DOHH2 (cell line): ENCODE data around the gene PGAP3.

Experiments used
- H3F3A ChIP-seq: fragments of 200-600 bp; sonication (generic), shearing (Covaris generic); 2 replicates; pipeline ENCODE4 v1.6.0; 2016; ENCODE audit warnings: antibody characterized with exemption, mild to moderate bottlenecking; ENCODE audit not compliant: control insufficient read depth, insufficient read depth
- H3K27ac ChIP-seq: fragments of 200-600 bp; sonication (generic); 2 replicates; pipeline ENCODE4 v1.5.1; 2014; ENCODE audit warnings: low read depth, mild to moderate bottlenecking, low read length, moderate library complexity
- H3K27me3 ChIP-seq: fragments of 200-600 bp; sonication (generic); 2 replicates; pipeline ENCODE4 v1.6.1; 2014; ENCODE audit warnings: mild to moderate bottlenecking, low read length, mixed read lengths; ENCODE audit not compliant: control insufficient read depth
- H3K36me3 ChIP-seq: fragments of 200-600 bp; sonication (generic); 2 replicates; pipeline ENCODE4 v1.6.1; 2014; ENCODE audit warnings: mild to moderate bottlenecking, low read length, moderate library complexity, mixed read lengths; ENCODE audit not compliant: control insufficient read depth
- H3K4me1 ChIP-seq: fragments of 200-600 bp; sonication (generic); 2 replicates; pipeline ENCODE4 v1.6.1; 2014; ENCODE audit warnings: mild to moderate bottlenecking, low read length, mixed read lengths; ENCODE audit not compliant: control insufficient read depth
- H3K4me2 ChIP-seq: fragments of 200-600 bp; sonication (generic); 2 replicates; pipeline ENCODE4 v1.6.0; 2014; ENCODE audit warnings: mild to moderate bottlenecking, low read length, moderate library complexity
- H3K4me3 ChIP-seq: fragments of 200-600 bp; sonication (generic); 2 replicates; pipeline ENCODE4 v1.5.1; 2014; ENCODE audit warnings: mild to moderate bottlenecking, low read length, mixed read lengths
- H3K79me2 ChIP-seq: fragments of 200-600 bp; sonication (generic); 2 replicates; pipeline ENCODE4 v1.6.1; 2014; ENCODE audit warnings: mild to moderate bottlenecking, low read length, mixed read lengths; ENCODE audit not compliant: control insufficient read depth
- H3K9me2 ChIP-seq: fragments of 200-600 bp; sonication (generic); replicated peaks from 2 replicates; pipeline ENCODE4 v1.6.1; 2014; ENCODE audit warnings: mild to moderate bottlenecking, low read length, mixed read lengths; ENCODE audit not compliant: control insufficient read depth
- H3K9me3 ChIP-seq: fragments of 200-600 bp; sonication (generic); 2 replicates; pipeline ENCODE4 v1.6.1; 2014; ENCODE audit warnings: antibody characterized with exemption, low read length, mixed read lengths; ENCODE audit not compliant: control insufficient read depth, insufficient read depth
- H4K20me1 ChIP-seq: fragments of 200-600 bp; sonication (generic); 2 replicates; pipeline ENCODE4 v1.6.0; 2014; ENCODE audit warnings: low read depth, mild to moderate bottlenecking, antibody characterized with exemption, low read length, moderate library complexity; ENCODE audit not compliant: control insufficient read depth, insufficient read depth
- CTCF ChIP-seq: fragments of 200-600 bp; sonication (generic); IDR thresholded peaks from one replicate; pipeline ENCODE4 v1.5.1; 2014; ENCODE audit warnings: antibody characterized with exemption, mild to moderate bottlenecking, low read depth, low read length; ENCODE audit not compliant: poor library complexity, severe bottlenecking
- EZH2phosphoT487 ChIP-seq: fragments of 200-600 bp; sonication (generic); IDR thresholded peaks from 2 replicates; pipeline ENCODE4 v1.6.1; 2017; ENCODE audit warnings: borderline replicate concordance, mild to moderate bottlenecking, antibody characterized with exemption, low read length, moderate library complexity, mixed read lengths

PGAP3 gene

DNA sequence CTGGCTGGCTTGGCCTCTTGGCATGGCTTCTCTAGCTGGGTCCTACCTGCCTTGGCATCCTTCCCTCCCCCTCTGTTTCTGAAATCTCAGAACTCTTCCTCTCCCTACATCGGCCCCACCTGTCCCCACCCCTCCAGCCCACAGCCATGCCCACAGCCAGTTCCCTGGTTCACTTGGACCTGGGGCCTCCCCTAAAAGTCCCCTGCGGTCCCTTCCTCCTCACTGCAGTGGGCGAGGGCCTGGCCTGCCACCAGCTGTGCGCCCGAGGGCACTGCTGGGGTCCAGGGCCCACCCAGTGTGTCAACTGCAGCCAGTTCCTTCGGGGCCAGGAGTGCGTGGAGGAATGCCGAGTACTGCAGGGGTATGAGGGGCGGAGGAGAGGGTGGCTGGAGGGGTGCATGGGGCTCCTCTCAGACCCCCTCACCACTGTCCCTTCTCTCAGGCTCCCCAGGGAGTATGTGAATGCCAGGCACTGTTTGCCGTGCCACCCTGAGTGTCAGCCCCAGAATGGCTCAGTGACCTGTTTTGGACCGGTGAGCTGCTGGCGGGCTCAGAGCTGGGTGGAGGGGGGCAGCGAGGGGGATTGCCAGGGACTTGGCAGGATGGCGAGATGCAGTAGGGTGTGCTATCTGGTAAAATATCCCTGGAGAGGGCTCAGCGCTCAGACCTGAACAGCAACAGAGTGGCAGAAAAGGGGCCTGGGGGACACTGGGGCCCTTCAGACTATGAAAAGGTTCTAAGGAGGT is 28.4 kb upstream of the PGAP3 start:
- TF ChIP-seq CTCF = no peak
- no peak for TF ChIP-seq EZH2phosphoT487
- no peaks in the 10 kb centered on the region for H3K79me2 ChIP-seq
- H3K4me1 ChIP-seq = no peaks in the 10 kb centered on the region
- no peaks in the 10 kb centered on the region for H3K27me3 ChIP-seq
- no peaks in the 10 kb centered on the region for H3K36me3 ChIP-seq
- H3K9me2 ChIP-seq = no peaks in the 10 kb centered on the region
- H3F3A ChIP-seq = no peaks in the 10 kb centered on the region
- H3K9me3 ChIP-seq = no peaks in the 10 kb centered on the region
- H3K27ac ChIP-seq = no peak overlapping the region
- no peak overlapping the region for H3K4me3 ChIP-seq
- H4K20me1 ChIP-seq = no peaks in the 10 kb centered on the region
- H3K4me2 ChIP-seq = no peak overlapping the region

GRCh38 chr17:39715375-39716072 is 27.7 kb upstream of the PGAP3 start:
- Histone ChIP-seq H3K36me3 (no peaks in the 10 kb centered on the region), H3K4me2 (no peak overlapping the region), H3K9me3 (no peaks in the 10 kb centered on the region), H3K27me3 (no peaks in the 10 kb centered on the region), H3K9me2 (no peaks in the 10 kb centered on the region), H3K27ac (no peak overlapping the region), H3K4me1 (no peaks in the 10 kb centered on the region), H4K20me1 (no peaks in the 10 kb centered on the region), H3K4me3 (no peak overlapping the region), H3F3A (no peaks in the 10 kb centered on the region), H3K79me2 (no peaks in the 10 kb centered on the region)
- no peak for TF ChIP-seq CTCF
- TF ChIP-seq EZH2phosphoT487 = no peak

GRCh38 chr17:39714234-39714633 is 26.4 kb upstream of the PGAP3 start:
- no peaks in the 10 kb centered on the region for H3K27me3 ChIP-seq
- no peak overlapping the region for H3K27ac ChIP-seq
- H3K9me3 ChIP-seq = no peaks in the 10 kb centered on the region
- no peaks in the 10 kb centered on the region for H3F3A ChIP-seq
- TF ChIP-seq CTCF (no peak), EZH2phosphoT487 (no peak)
- no peaks in the 10 kb centered on the region for H3K9me2 ChIP-seq
- no peaks in the 10 kb centered on the region for H3K79me2 ChIP-seq
- H3K36me3 ChIP-seq = no peaks in the 10 kb centered on the region
- no peak overlapping the region for H3K4me2 ChIP-seq
- H3K4me1 ChIP-seq = peaks cover 1% of the 10 kb centered on the region
- H4K20me1 ChIP-seq = no peaks in the 10 kb centered on the region
- H3K4me3 ChIP-seq = no peak overlapping the region
